HepG2 (cell line): Measurements from ENCODE around the gene LRRC3. TPM values are rescaled to one million over a fixed set of nuclear protein-coding genes. Genes with fewer than 3 reads are reported as not detected.
A peak's percentile ranks its signal among the peaks of the same experiment; 100 is the strongest.

Source experiments
- ARNTL ChIP-seq: sonication (generic); formaldehyde crosslinking; IDR thresholded peaks from 2 replicates; pipeline ENCODE4 v1.4.0; 2020; ENCODE audit warnings: mild to moderate bottlenecking, missing genetic modification reagents
- ATF1 ChIP-seq: IDR thresholded peaks from 2 replicates; pipeline ENCODE4 v1.6.1; 2016; ENCODE audit warnings: mild to moderate bottlenecking, control low read depth
- ATF2 ChIP-seq: sonication (generic); formaldehyde crosslinking; IDR thresholded peaks from 2 replicates; pipeline ENCODE4 v1.4.0; 2020; ENCODE audit warnings: missing genetic modification reagents
- CBFB ChIP-seq: sonication (generic); formaldehyde crosslinking; IDR thresholded peaks from 2 replicates; pipeline ENCODE4 v1.4.0; 2020; ENCODE audit warnings: missing genetic modification reagents
- ELF3 ChIP-seq: IDR thresholded peaks from 2 replicates; pipeline ENCODE4 v1.6.1; 2016; ENCODE audit warnings: missing genetic modification reagents, missing compliant biosample characterization
- GABPB1 ChIP-seq: IDR thresholded peaks from 2 replicates; pipeline ENCODE4 v1.6.1; 2016; ENCODE audit warnings: mild to moderate bottlenecking, missing genetic modification reagents, moderate library complexity, missing compliant biosample characterization
- HNRNPH1 ChIP-seq: fragments of 200-400 bp; formaldehyde crosslinking; optimal IDR thresholded peaks from 2 replicates; pipeline ENCODE3; 2017; ENCODE audit warnings: mild to moderate bottlenecking, low read depth, low read length
- IRF2 ChIP-seq: IDR thresholded peaks from 2 replicates; pipeline ENCODE4 v1.6.1; 2018; ENCODE audit warnings: missing genetic modification reagents, missing compliant biosample characterization
- KLF6 ChIP-seq: IDR thresholded peaks from 2 replicates; pipeline ENCODE4 v1.8.0; 2016; ENCODE audit warnings: missing biosample characterization, missing genetic modification reagents
- SCMH1 ChIP-seq: sonication (generic); formaldehyde crosslinking; IDR thresholded peaks from 2 replicates; pipeline ENCODE4 v1.9.0; 2021; ENCODE audit warnings: missing genetic modification reagents, mild to moderate bottlenecking, borderline replicate concordance
- SIN3B ChIP-seq: fragments of 150-350 bp; IDR thresholded peaks from 2 replicates; pipeline ENCODE4 v1.6.1; 2014; ENCODE audit warnings: low read length
- SMARCE1 ChIP-seq: fragments of 450-650 bp; IDR thresholded peaks from 2 replicates; pipeline ENCODE4 v1.6.1; 2017; ENCODE audit warnings: borderline replicate concordance
- SYNCRIP ChIP-seq: fragments of 200-400 bp; formaldehyde crosslinking; IDR thresholded peaks from 2 replicates; pipeline ENCODE4 v1.6.1; 2018; ENCODE audit warnings: mild to moderate bottlenecking, low read depth, low read length; ENCODE audit not compliant: insufficient read depth
- TBX2 ChIP-seq: sonication (generic); formaldehyde crosslinking; IDR thresholded peaks from 2 replicates; pipeline ENCODE4 v1.5.0; 2020; ENCODE audit warnings: missing genetic modification reagents, mild to moderate bottlenecking, borderline replicate concordance
- ZNF142 ChIP-seq: sonication (generic); formaldehyde crosslinking; IDR thresholded peaks from 2 replicates; pipeline ENCODE4 v1.4.0; 2020; ENCODE audit warnings: missing genetic modification reagents
- ZNF263 ChIP-seq: sonication (generic); formaldehyde crosslinking; IDR thresholded peaks from 2 replicates; pipeline ENCODE4 v1.4.0; 2020; ENCODE audit warnings: missing genetic modification reagents
- ZNF605 ChIP-seq: sonication (generic); formaldehyde crosslinking; IDR thresholded peaks from 2 replicates; pipeline ENCODE4 v1.8.0; 2022; ENCODE audit warnings: mild to moderate bottlenecking, missing genetic modification reagents
- ZNF629 ChIP-seq: sonication (generic); formaldehyde crosslinking; conservative IDR thresholded peaks from 2 replicates; pipeline ENCODE4 v1.5.0; 2020; ENCODE audit warnings: missing genetic modification reagents
- ZNF740 ChIP-seq: sonication (generic); formaldehyde crosslinking; IDR thresholded peaks from 2 replicates; pipeline ENCODE4 v1.4.0; 2020; ENCODE audit warnings: missing genetic modification reagents
- ZNF75D ChIP-seq: sonication (generic); formaldehyde crosslinking; IDR thresholded peaks from 2 replicates; pipeline ENCODE4 v1.8.1; 2023; ENCODE audit warnings: missing genetic modification reagents, mild to moderate bottlenecking, borderline replicate concordance
- polyA plus RNA-seq, 8 experiments: library from polyadenylated mRNA; depleted of rRNA in 3 of 8; stranded (reverse) in 7 of 8; unstranded in 1 of 8; fragments of >200 nt; fragmentation: Illumina TruSeq in 4 of 8; extraction: Trizol in 4 of 8; gene quantifications; 2 replicates each; pipeline versions ENCODE4 v1.2.1 to v1.2.3, GENCODE V29; 2011 to 2016; ENCODE audit warnings: low read depth in 4 of 8, missing spikeins in 1 of 8, mixed read lengths in 1 of 8; ENCODE audit not compliant: insufficient read depth in 1 of 8
- total RNA-seq, 5 experiments: library from RNA; depleted of rRNA; stranded (reverse); fragments of >200 nt; fragmentation: Illumina TruSeq; extraction: Trizol; gene quantifications; 2 replicates each; pipeline ENCODE4 v1.2.3, GENCODE V29; 2016; ENCODE audit warnings: low read depth in 1 of 5

Gene LRRC3
- total and polyA plus RNA-seq, 2 of the 13 experiments (the other 11 are each of a cell fraction or from before 2014, with no cell fraction given): 4.8 to 16.5 TPM

DNA sequence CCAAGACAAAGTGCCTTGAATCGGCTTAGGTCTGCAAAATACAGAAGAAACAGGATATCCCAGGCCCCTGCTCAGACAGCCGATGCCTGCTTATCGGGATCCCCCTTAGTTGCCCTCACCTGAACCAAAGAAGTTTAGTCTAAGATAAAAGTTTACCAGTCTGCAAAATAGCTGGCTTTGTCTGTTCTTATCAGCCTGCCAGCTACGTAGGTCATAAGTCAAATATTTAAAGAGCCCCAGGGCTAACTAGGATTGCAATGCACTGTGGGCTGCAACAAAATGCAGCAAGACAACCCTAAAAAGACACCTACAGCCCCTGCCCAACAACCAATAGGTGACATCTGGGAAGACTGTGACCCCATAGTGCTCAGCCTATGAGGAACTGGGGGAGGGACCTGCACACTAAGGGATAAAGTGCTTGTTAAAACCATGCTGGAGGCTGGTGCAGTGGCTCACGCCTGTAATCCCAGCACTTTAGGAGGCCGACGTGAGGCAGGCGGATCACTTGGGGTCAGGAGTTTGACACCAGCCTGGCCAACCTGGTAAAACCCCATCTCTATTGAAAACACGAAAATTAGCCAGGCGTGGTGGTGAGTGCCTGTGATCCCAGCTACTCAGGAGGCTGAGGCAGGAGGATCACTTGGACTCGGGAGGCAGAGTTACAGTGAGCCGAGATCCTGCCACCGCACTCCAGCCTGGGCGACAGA, 27.4 kb downstream of the LRRC3 start (continued):
- TF ChIP-seq ZNF142 (CRISPR knock-in tag) (no peak), KLF6 (CRISPR knock-in tag) (peak; percentile 91), GABPB1 (CRISPR knock-in tag) (peak; percentile 35; the same call in 1 of the 2 replicates), ATF2 (0 out of 2 replicates have a peak, but pooled peaks have one; percentile 12), ZNF740 (CRISPR knock-in tag) (no peak), HNRNPH1 (no peak), SCMH1 (CRISPR knock-in tag) (no peak), SMARCE1 (no peak), CBFB (CRISPR knock-in tag) (no peak), ZNF629 (0 out of 2 replicates have a peak, but pooled peaks have one; percentile 24), ZNF605 (CRISPR knock-in tag) (no peak), SYNCRIP (no peak), ZNF263 (CRISPR knock-in tag) (no peak), ZNF75D (CRISPR knock-in tag) (no peak), IRF2 (0 out of 2 replicates have a peak, but pooled peaks have one; percentile 7), ARNTL (CRISPR knock-in tag) (peak; percentile 69; the same call in 1 of the 2 replicates), SIN3B (no peak), ELF3 (CRISPR knock-in tag) (no peak; the same call in 1 of the 2 replicates), TBX2 (peak; percentile 72; the same call in 1 of the 2 replicates), ATF1 (peak; percentile 71; the same call in 1 of the 2 replicates)
